Measurements from ENCODE around the gene TTC39B. TPM values are rescaled to one million over a fixed set of nuclear protein-coding genes. Genes with fewer than 3 reads are reported as not detected.

Gene TTC39B
- total and polyA plus RNA-seq, 4 donors: 1.8 to 11.7 (median 2.8) TPM

DNA sequence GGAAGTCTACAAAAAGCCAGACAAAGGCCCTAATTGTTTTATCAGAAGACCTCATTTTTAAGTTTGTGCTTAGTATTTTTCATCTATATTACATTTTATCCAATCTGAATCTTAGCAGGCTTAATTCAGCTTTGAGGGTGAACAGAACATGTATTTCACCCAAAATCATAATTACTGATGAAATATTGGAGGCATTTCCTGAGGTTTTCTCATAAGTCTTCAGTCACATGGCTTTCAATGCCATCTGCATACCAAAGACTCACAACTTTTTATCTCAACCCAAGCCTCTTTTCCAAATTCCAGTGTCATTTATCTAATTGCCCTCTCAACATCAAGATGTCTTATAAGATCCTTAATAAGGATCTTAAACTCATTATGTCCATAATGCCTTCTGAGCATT, 150.8 kb downstream of the TTC39B start:
- Histone ChIP-seq H3K27me3 (ENCODE audit: control insufficient read depth in 4 of 4, insufficient read depth in 4 of 4, low read length in 3 of 4) (no peaks in the 10 kb centered on the region), H3K9ac (ENCODE audit: low read depth in 1 of 2, low read length in 2 of 2) (peak overlapping the region in 1 of 2 donors; percentile 58), H3K4me3 (ENCODE audit: low read depth in 1 of 3, low read length in 3 of 3) (no peak overlapping the region), H3K4me1 (ENCODE audit: control insufficient read depth in 4 of 4, insufficient read depth in 4 of 4, low read length in 3 of 4) (peaks cover 0 to 13% (median 10%) of the 10 kb centered on the region in 4 donors), H3K27ac (ENCODE audit: low read depth in 1 of 2, low read length in 2 of 2) (peak overlapping the region in 1 of 2 donors; percentile 45), H3K9me3 (ENCODE audit: control insufficient read depth in 4 of 4, low read length in 3 of 4) (no peaks in the 10 kb centered on the region), H3K36me3 (ENCODE audit: control insufficient read depth in 4 of 4, insufficient read depth in 3 of 4, low read depth in 1 of 4, low read length in 3 of 4) (no peaks in the 10 kb centered on the region)
- TF ChIP-seq FOXA2 (IDR thresholded peaks at IDR 0.05): no peak
- no peak for DNase-seq (ENCODE audit: low spot score)

DNA sequence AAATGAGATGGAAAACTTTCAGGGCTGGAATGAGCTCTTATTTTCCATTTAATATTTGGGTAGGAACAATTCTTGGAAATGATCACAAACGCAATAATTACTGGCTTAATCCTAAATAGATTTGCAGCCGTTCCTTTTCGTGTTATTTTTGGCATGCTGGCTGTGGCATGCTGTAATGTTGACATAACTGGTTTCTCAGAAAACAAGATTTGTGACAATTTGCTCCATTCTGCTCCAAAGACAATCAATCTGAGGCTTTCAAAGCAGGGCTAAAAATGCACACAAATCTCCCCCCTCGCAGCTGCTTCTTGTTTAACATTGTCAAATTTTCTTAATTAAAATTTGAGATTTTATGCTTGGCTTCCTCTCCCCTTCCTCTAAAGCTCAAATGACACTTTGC, 151.2 kb downstream of the TTC39B start:
- TF ChIP-seq GABPA (IDR thresholded peaks at IDR 0.05 in 1 of 2, conservative IDR thresholded peaks at IDR 0.05 in 1 of 2) (no peak), FOXA2 (IDR thresholded peaks at IDR 0.05) (peak; percentile 38), RXRA (IDR thresholded peaks at IDR 0.05) (no peak), HNF4G (IDR thresholded peaks at IDR 0.05) (no peak), NR2F2 (IDR thresholded peaks at IDR 0.05) (peak; percentile 38), HNF4A (conservative IDR thresholded peaks at IDR 0.05) (peak; percentile 12 to 16), EGR1 (IDR thresholded peaks at IDR 0.05; ENCODE audit: low read depth in 2 of 2) (no peak), RAD21 (IDR thresholded peaks at IDR 0.05) (no peak), ATF3 (IDR thresholded peaks at IDR 0.05) (peak; percentile 15), REST (IDR thresholded peaks at IDR 0.05) (no peak), JUND (IDR thresholded peaks at IDR 0.05) (peak; percentile 40 to 72), SP1 (IDR thresholded peaks at IDR 0.05) (peak; percentile 68)
- TF ChIP-seq, protein P1, sequence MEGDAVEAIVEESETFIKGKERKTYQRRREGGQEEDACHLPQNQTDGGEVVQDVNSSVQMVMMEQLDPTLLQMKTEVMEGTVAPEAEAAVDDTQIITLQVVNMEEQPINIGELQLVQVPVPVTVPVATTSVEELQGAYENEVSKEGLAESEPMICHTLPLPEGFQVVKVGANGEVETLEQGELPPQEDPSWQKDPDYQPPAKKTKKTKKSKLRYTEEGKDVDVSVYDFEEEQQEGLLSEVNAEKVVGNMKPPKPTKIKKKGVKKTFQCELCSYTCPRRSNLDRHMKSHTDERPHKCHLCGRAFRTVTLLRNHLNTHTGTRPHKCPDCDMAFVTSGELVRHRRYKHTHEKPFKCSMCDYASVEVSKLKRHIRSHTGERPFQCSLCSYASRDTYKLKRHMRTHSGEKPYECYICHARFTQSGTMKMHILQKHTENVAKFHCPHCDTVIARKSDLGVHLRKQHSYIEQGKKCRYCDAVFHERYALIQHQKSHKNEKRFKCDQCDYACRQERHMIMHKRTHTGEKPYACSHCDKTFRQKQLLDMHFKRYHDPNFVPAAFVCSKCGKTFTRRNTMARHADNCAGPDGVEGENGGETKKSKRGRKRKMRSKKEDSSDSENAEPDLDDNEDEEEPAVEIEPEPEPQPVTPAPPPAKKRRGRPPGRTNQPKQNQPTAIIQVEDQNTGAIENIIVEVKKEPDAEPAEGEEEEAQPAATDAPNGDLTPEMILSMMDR (IDR thresholded peaks at IDR 0.05; ENCODE audit: low read depth, low read length, missing input control): no peak
- TF ChIP-seq, protein P2, sequence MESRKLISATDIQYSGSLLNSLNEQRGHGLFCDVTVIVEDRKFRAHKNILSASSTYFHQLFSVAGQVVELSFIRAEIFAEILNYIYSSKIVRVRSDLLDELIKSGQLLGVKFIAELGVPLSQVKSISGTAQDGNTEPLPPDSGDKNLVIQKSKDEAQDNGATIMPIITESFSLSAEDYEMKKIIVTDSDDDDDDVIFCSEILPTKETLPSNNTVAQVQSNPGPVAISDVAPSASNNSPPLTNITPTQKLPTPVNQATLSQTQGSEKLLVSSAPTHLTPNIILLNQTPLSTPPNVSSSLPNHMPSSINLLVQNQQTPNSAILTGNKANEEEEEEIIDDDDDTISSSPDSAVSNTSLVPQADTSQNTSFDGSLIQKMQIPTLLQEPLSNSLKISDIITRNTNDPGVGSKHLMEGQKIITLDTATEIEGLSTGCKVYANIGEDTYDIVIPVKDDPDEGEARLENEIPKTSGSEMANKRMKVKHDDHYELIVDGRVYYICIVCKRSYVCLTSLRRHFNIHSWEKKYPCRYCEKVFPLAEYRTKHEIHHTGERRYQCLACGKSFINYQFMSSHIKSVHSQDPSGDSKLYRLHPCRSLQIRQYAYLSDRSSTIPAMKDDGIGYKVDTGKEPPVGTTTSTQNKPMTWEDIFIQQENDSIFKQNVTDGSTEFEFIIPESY (IDR thresholded peaks at IDR 0.05): no peak
- no peaks in the 10 kb centered on the region for H3K27me3 ChIP-seq (ENCODE audit: control insufficient read depth in 4 of 4, insufficient read depth in 4 of 4, low read length in 3 of 4)
- peaks cover 0 to 13% (median 10%) of the 10 kb centered on the region in 4 donors for H3K4me1 ChIP-seq (ENCODE audit: control insufficient read depth in 4 of 4, insufficient read depth in 4 of 4, low read length in 3 of 4)
- 9% methylated on average over 4 of the region's 4 CpGs for WGBS
- H3K9me3 ChIP-seq (ENCODE audit: control insufficient read depth in 4 of 4, low read length in 3 of 4): no peaks in the 10 kb centered on the region
- peak overlapping the region in 1 of 2 donors; percentile 45 for H3K27ac ChIP-seq (ENCODE audit: low read depth in 1 of 2, low read length in 2 of 2)
- no peak for DNase-seq (ENCODE audit: low spot score)
- H3K9ac ChIP-seq (ENCODE audit: low read depth in 1 of 2, low read length in 2 of 2): peak overlapping the region in 1 of 2 donors; percentile 58
- no peaks in the 10 kb centered on the region for H3K36me3 ChIP-seq (ENCODE audit: control insufficient read depth in 4 of 4, insufficient read depth in 3 of 4, low read depth in 1 of 4, low read length in 3 of 4)
- no peak overlapping the region for H3K4me3 ChIP-seq (ENCODE audit: low read depth in 1 of 3, low read length in 3 of 3)
